Measurements from ENCODE around the gene ELMO1. TPM values are rescaled to one million over a fixed set of nuclear protein-coding genes. Genes with fewer than 3 reads are reported as not detected.

Gene ELMO1
- total RNA-seq, 1 experiment from 2014 or later = 0.95 TPM

- DNase-seq (ENCODE audit: low spot score) = no peak
- in situ Hi-C loops (cut with HindIII; ENCODE audit: low sequenced_read_pairs) = no loop called here
Observed at GRCh38 chr7:37476881-37477450, 28.3 kb upstream of the ELMO1 start.

GRCh38 chr7:37476428-37476827 is 27.8 kb upstream of the ELMO1 start:
- in situ Hi-C loops (cut with HindIII; ENCODE audit: low sequenced_read_pairs) = no loop called here
- DNase-seq (ENCODE audit: low spot score) = no peak

- in situ Hi-C loops (cut with HindIII; ENCODE audit: low sequenced_read_pairs) = no loop called here
- no peak for DNase-seq (ENCODE audit: low spot score)
Observed at GRCh38 chr7:37475646-37476045, 27.0 kb upstream of the ELMO1 start.

GRCh38 chr7:37471619-37472018 is 23.0 kb upstream of the ELMO1 start:
- DNase-seq (ENCODE audit: low spot score) = no peak
- in situ Hi-C loops (cut with HindIII; ENCODE audit: low sequenced_read_pairs) = no loop called here

- in situ Hi-C loops (cut with HindIII; ENCODE audit: low sequenced_read_pairs) = no loop called here
- no peak for DNase-seq (ENCODE audit: low spot score)
Observed at GRCh38 chr7:37467002-37467401, 18.3 kb upstream of the ELMO1 start.

GRCh38 chr7:37462138-37462537 is 13.5 kb upstream of the ELMO1 start:
- in situ Hi-C loops (cut with HindIII; ENCODE audit: low sequenced_read_pairs) = no loop called here
- DNase-seq (ENCODE audit: low spot score) = no peak

GRCh38 chr7:37455081-37455480 is 6.4 kb upstream of the ELMO1 start:
- DNase-seq (ENCODE audit: low spot score) = no peak
- in situ Hi-C loops (cut with HindIII; ENCODE audit: low sequenced_read_pairs) = no loop called here

GRCh38 chr7:37452346-37452745 is 3.7 kb upstream of the ELMO1 start:
- DNase-seq (ENCODE audit: low spot score) = no peak
- in situ Hi-C loops (cut with HindIII; ENCODE audit: low sequenced_read_pairs) = no loop called here

GRCh38 chr7:37450035-37450434 is 1.4 kb upstream of the ELMO1 start:
- in situ Hi-C loops (cut with HindIII; ENCODE audit: low sequenced_read_pairs) = no loop called here
- no peak for DNase-seq (ENCODE audit: low spot score)

- in situ Hi-C loops (cut with HindIII; ENCODE audit: low sequenced_read_pairs) = no loop called here
- DNase-seq (ENCODE audit: low spot score) = no peak
Observed at GRCh38 chr7:37449621-37450020, 957 bp upstream of the ELMO1 start.

GRCh38 chr7:37448011-37448635 is 541 bp downstream of the ELMO1 start:
- no peak for DNase-seq (ENCODE audit: low spot score)
- in situ Hi-C loops (cut with HindIII; ENCODE audit: low sequenced_read_pairs) = no loop called here

GRCh38 chr7:37446371-37446770 is 2.3 kb downstream of the ELMO1 start:
- in situ Hi-C loops (cut with HindIII; ENCODE audit: low sequenced_read_pairs) = no loop called here
- no peak for DNase-seq (ENCODE audit: low spot score)

GRCh38 chr7:37445790-37446189 is 2.9 kb downstream of the ELMO1 start:
- in situ Hi-C loops (cut with HindIII; ENCODE audit: low sequenced_read_pairs) = no loop called here

GRCh38 chr7:37445064-37445723 is 3.5 kb downstream of the ELMO1 start:
- in situ Hi-C loops (cut with HindIII; ENCODE audit: low sequenced_read_pairs) = no loop called here
- DNase-seq (ENCODE audit: low spot score) = no peak

More at GRCh38 chr7:37445790-37446189, 2.9 kb downstream of the ELMO1 start:
- DNase-seq (ENCODE audit: low spot score) = no peak

- no peak for DNase-seq (ENCODE audit: low spot score)
- in situ Hi-C loops (cut with HindIII; ENCODE audit: low sequenced_read_pairs) = no loop called here
Observed at GRCh38 chr7:37443627-37444026, 5.0 kb downstream of the ELMO1 start.

- in situ Hi-C loops (cut with HindIII; ENCODE audit: low sequenced_read_pairs) = no loop called here
- no peak for DNase-seq (ENCODE audit: low spot score)
Observed at GRCh38 chr7:37442268-37442667, 6.4 kb downstream of the ELMO1 start.

- no peak for DNase-seq (ENCODE audit: low spot score)
- in situ Hi-C loops (cut with HindIII; ENCODE audit: low sequenced_read_pairs) = no loop called here
Observed at GRCh38 chr7:37441816-37442215, 6.8 kb downstream of the ELMO1 start.

GRCh38 chr7:37441386-37441760 is 7.3 kb downstream of the ELMO1 start:
- in situ Hi-C loops (cut with HindIII; ENCODE audit: low sequenced_read_pairs) = no loop called here
- no peak for DNase-seq (ENCODE audit: low spot score)

GRCh38 chr7:37440738-37441385 is 7.8 kb downstream of the ELMO1 start:
- in situ Hi-C loops (cut with HindIII; ENCODE audit: low sequenced_read_pairs) = no loop called here
- DNase-seq (ENCODE audit: low spot score) = no peak

GRCh38 chr7:37439653-37440026 is 9.0 kb downstream of the ELMO1 start:
- in situ Hi-C loops (cut with HindIII; ENCODE audit: low sequenced_read_pairs) = no loop called here
- DNase-seq (ENCODE audit: low spot score) = no peak

Data from G401 (cell line).